Measurements from ENCODE around the gene CXCL12.

DNA sequence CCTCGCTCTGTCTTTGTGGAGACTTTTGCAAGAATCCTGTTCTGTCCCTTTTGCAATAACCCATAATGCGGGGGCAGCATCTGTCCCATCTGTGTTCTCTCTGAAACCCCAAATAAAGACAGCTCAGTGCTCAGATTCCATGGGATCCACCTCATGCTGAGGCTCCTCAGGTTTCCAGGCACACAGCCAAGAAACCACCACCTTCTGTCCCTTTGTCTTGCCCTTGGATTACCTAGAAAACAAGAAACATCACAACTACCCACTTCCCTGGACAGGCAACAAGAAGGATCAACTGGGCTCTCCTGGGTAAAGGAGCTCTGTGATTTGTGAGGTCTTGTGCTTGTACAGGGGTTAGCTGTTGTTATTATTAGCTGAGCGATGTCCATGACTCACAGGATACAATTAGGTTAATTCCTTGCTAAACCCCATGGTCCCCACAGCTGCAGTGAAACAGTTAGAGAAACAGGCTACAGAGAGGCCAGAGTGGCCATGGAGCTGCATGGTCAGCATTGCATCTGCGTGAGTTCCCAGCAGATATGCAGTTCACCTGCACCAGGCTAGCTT is 50.2 kb downstream of the CXCL12 start:
- TF ChIP-seq SUZ12 (IDR thresholded peaks at IDR 0.05) (no peak), HDGF (IDR thresholded peaks at IDR 0.05; ENCODE audit: borderline replicate concordance) (no peak)

Data from HEK293T (cell line).